Neutrophil (primary cell): Measurements from ENCODE around the gene NFATC3.

Experiments
- H3K27ac ChIP-seq: fragments of 200-600 bp; sonication (generic); 2 replicates; pipeline ENCODE4 v1.5.1; 2016; ENCODE audit warnings: mild to moderate bottlenecking, moderate library complexity
- H3K27me3 ChIP-seq: fragments of 200-600 bp; sonication (generic); 2 replicates; pipeline ENCODE4 v1.6.0; 2016; ENCODE audit warnings: mild to moderate bottlenecking
- H3K36me3 ChIP-seq: fragments of 200-600 bp; sonication (generic); 2 replicates; pipeline ENCODE4 v1.5.1; 2017
- H3K4me1 ChIP-seq, 2 experiments: fragments of 200-600 bp in 1 of 2; sonication (generic) in 1 of 2; 1 replicate in 1 of 2; 2 replicates in 1 of 2; pipeline versions ENCODE4 v1.5.1 to v1.6.1; 2013 to 2016; ENCODE audit warnings: low read depth in 1 of 2, low read length in 1 of 2, mild to moderate bottlenecking in 1 of 2, moderate library complexity in 1 of 2; ENCODE audit not compliant: control insufficient read depth in 1 of 2, insufficient read depth in 1 of 2
- H3K4me3 ChIP-seq, 2 experiments: fragments of 200-600 bp in 1 of 2; sonication (generic) in 1 of 2; 1 replicate in 1 of 2; 2 replicates in 1 of 2; pipeline ENCODE4 v1.5.1; 2013 to 2016; ENCODE audit warnings: low read depth in 1 of 2, low read length in 1 of 2, mild to moderate bottlenecking in 1 of 2, moderate library complexity in 1 of 2
- H3K9me3 ChIP-seq: fragments of 200-600 bp; sonication (generic); 2 replicates; pipeline ENCODE4 v1.5.1; 2016
- TF ChIP-seq, protein P1 (sequence below): fragments of 200-600 bp; sonication (generic); IDR thresholded peaks from 2 replicates; pipeline ENCODE4 v1.5.1; 2016; ENCODE audit warnings: antibody characterized with exemption

Gene NFATC3

DNA sequence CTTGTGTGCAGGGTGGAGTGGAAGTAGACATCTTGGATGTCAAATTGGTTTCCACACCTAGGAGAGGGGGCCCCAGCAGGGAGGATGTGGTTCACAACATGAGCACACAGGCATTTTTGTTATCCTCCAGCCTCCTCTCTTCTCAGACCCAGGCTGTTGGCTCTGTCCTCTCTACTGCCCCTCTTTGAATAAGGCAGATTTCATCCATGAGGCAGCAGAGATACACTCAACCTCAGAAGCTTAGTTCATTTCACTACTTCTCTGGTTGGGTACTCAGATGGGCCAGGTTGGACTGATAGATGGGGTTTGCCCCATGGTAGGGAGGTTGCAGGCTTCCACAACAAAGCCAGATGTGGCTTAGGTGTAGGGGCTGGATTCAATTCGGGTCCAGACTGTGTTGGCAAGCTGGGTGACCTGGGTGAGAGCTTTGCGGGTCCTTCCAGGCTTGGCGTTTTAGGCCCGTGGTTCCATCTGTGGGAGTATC is 22.2 kb upstream of the NFATC3 start:
- Histone ChIP-seq H3K27ac (peak overlapping the region; percentile 87), H3K4me1 (peaks cover 72 to 78% of the 10 kb centered on the region in 2 experiments), H3K36me3 (peaks cover 13% of the 10 kb centered on the region), H3K9me3 (no peaks in the 10 kb centered on the region), H3K4me3 (no peak overlapping the region), H3K27me3 (no peaks in the 10 kb centered on the region)
- TF ChIP-seq, protein P1, sequence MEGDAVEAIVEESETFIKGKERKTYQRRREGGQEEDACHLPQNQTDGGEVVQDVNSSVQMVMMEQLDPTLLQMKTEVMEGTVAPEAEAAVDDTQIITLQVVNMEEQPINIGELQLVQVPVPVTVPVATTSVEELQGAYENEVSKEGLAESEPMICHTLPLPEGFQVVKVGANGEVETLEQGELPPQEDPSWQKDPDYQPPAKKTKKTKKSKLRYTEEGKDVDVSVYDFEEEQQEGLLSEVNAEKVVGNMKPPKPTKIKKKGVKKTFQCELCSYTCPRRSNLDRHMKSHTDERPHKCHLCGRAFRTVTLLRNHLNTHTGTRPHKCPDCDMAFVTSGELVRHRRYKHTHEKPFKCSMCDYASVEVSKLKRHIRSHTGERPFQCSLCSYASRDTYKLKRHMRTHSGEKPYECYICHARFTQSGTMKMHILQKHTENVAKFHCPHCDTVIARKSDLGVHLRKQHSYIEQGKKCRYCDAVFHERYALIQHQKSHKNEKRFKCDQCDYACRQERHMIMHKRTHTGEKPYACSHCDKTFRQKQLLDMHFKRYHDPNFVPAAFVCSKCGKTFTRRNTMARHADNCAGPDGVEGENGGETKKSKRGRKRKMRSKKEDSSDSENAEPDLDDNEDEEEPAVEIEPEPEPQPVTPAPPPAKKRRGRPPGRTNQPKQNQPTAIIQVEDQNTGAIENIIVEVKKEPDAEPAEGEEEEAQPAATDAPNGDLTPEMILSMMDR: no peak

DNA sequence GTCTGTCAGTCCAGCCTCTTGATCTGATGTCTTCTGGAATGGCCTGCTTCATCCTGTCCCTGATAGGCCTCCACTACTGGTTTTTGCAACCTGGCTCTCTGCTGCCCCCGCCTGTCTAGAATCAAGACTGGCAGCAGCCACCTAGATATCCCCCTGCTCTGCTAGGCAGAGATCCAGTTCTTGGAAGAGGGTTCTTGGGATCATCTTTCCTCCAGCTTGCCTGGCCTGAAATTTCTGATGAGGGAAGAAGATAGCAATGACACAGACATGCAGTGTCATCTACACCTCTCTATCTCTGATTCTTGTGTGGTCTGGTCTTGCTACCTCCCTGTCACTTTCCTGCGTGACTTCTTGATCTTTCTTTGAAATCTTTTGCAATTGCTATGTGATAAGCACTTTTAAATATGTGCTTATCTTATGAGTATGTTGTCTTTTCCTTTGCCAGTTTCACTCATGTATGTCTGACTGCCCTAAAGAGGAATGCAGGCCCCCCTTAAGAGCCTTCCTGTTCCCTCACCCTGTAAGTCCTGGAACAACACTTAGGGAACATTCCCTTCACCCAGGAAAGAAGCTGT is 20.3 kb upstream of the NFATC3 start:
- Histone ChIP-seq H3K27me3 (no peaks in the 10 kb centered on the region), H3K27ac (peak overlapping the region; percentile 87), H3K36me3 (peaks cover 16% of the 10 kb centered on the region), H3K4me1 (peaks cover 74 to 81% of the 10 kb centered on the region in 2 experiments), H3K9me3 (no peaks in the 10 kb centered on the region), H3K4me3 (peak overlapping the region; percentile 25 to 26)
- TF ChIP-seq, protein P1: peak; percentile 90

DNA sequence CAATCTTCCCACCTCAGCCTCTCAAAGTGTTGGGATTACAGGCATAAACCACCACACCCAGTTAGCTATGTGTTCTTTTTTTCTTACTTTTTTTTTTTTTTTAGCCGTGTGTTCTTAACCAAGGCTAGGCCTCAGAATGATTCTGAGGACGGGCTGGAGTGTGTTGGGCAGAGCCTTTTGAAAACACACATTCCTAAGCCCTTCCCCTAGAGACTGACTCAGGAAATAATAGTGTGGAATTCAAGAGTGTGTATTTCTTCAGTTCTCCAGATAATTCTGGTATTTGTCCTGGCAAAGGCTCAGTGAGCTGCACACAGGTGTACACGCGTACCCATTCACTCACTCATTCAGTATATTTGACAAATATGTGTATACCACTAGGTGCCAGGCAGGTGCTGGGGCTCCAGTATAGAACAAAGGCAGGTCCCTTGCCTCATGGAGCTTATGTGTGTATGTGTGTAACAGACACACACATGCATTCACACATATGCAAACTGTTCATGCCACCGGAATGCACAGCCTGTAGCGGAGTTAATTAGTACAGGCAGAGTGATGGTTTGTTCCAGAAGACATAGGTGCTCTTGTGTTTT is 19.4 kb upstream of the NFATC3 start:
- Histone ChIP-seq H3K4me3 (no peak overlapping the region), H3K27me3 (no peaks in the 10 kb centered on the region), H3K27ac (peak overlapping the region; percentile 87), H3K36me3 (peaks cover 18% of the 10 kb centered on the region), H3K9me3 (no peaks in the 10 kb centered on the region), H3K4me1 (peaks cover 74 to 81% of the 10 kb centered on the region in 2 experiments)
- TF ChIP-seq, protein P1: no peak

DNA sequence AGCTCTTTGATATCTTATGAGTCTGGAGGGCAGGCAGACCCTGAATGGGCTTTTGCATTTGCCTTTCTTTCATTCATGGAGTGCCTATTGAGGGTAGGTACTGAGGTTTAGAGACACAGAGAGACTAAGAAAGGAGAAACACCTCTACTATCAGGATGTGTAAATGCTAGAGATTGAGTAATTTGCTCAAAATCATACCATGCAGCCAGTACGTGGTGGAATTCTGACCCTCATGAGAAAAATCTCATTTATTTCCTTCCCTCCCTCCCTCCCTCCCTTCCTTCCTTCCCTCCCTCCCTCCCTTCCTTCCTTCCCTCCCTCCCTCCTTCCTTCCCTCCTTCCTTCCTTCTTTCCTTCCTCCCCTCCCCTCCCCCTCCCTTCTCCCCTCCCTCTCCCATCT is 18.4 kb upstream of the NFATC3 start:
- no peak overlapping the region for H3K4me3 ChIP-seq
- no peaks in the 10 kb centered on the region for H3K9me3 ChIP-seq
- TF ChIP-seq, protein P1: no peak
- H3K27me3 ChIP-seq: no peaks in the 10 kb centered on the region
- H3K4me1 ChIP-seq: peaks cover 73 to 77% of the 10 kb centered on the region in 2 experiments
- peak overlapping the region; percentile 87 for H3K27ac ChIP-seq
- peaks cover 25% of the 10 kb centered on the region for H3K36me3 ChIP-seq

DNA sequence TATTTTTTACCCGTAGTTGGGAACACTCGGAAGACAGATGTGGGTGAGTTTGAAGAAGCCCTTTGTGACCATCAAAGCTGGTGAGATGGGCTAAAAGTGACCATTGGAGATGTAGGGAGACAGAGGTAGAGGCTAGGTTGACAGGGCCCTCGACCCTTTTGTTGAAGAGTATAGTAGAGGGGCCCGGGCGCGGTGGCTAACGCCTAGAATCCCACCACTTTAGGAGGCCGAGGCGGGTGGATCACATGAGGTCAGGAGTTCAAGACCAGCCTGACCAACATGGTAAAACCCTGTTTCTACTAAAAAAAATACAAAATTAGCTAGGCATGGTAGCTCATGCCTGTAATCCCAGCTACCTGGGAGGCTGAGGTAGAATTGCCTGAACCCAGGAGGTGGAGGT is 16.2 kb upstream of the NFATC3 start:
- H3K4me3 ChIP-seq: no peak overlapping the region
- peak overlapping the region; percentile 79 for H3K27ac ChIP-seq
- H3K9me3 ChIP-seq: no peaks in the 10 kb centered on the region
- H3K27me3 ChIP-seq: no peaks in the 10 kb centered on the region
- peaks cover 42% of the 10 kb centered on the region for H3K36me3 ChIP-seq
- H3K4me1 ChIP-seq: peaks cover 60 to 70% of the 10 kb centered on the region in 2 experiments
- TF ChIP-seq, protein P1: no peak
